PC-3 (cell line): ENCODE measurements around the gene CFAP210. TPM values are rescaled to one million over a fixed set of nuclear protein-coding genes. Genes with fewer than 3 reads are reported as not detected.

Experiments
- ATAC-seq: fragments of 200-7000 bp; cut with Tn5 transposase; 2 replicates; pipeline ENCODE4 v1.9.1; 2020; ENCODE audit warnings: mild to moderate bottlenecking, moderate library complexity
- BruUV-seq: library from RNA; stranded (reverse); fragments of 400-500 nt; replicated peaks from 2 replicates; lab custom pipeline; 2021; lab: Mats Ljungman, UMichigan
- CTCF ChIA-PET: fragments of 300-600 bp; sonication (Branson Sonifier 250); formaldehyde crosslinking; loops from one replicate; lab custom pipeline; 2022; ENCODE audit warnings: antibody characterized with exemption; lab: Charles Lee
- POLR2A ChIA-PET: fragments of 300-600 bp; sonication (Branson Sonifier 250); formaldehyde crosslinking; loops from one replicate; lab custom pipeline; 2022; ENCODE audit warnings: antibody characterized with exemption; ENCODE audit not compliant: unreplicated experiment; lab: Charles Lee
- DNase-seq: peaks from one replicate; pipeline ENCODE4 v3.0.0-alpha.2; 2015
- H2AFZ ChIP-seq: fragments of 300-600 bp; sonication (generic); 2 replicates; pipeline ENCODE4 v1.6.0; 2016; ENCODE audit warnings: antibody characterized with exemption, low read length
- H3F3A ChIP-seq: fragments of 300-600 bp; sonication (generic); one replicate; pipeline ENCODE4 v1.6.0; 2017; ENCODE audit warnings: antibody characterized with exemption, low read length, control low read depth, mild to moderate bottlenecking; ENCODE audit not compliant: unreplicated experiment
- H3K27ac ChIP-seq: fragments of 300-600 bp; sonication (generic); 2 replicates; pipeline ENCODE4 v1.5.1; 2016; ENCODE audit warnings: mild to moderate bottlenecking, low read length
- H3K27me3 ChIP-seq: fragments of 300-600 bp; sonication (generic); 2 replicates; pipeline ENCODE4 v1.6.1; 2016; ENCODE audit warnings: low read length, mixed read lengths
- H3K36me3 ChIP-seq: fragments of 300-600 bp; sonication (generic); 2 replicates; pipeline ENCODE4 v1.6.1; 2016; ENCODE audit warnings: low read depth, mixed run types, low read length, mixed read lengths
- H3K4me1 ChIP-seq: fragments of 300-600 bp; sonication (generic); 2 replicates; pipeline ENCODE4 v1.5.1; 2016; ENCODE audit warnings: low read length; ENCODE audit not compliant: insufficient read depth
- H3K4me2 ChIP-seq: fragments of 300-600 bp; sonication (generic); 2 replicates; pipeline ENCODE4 v1.6.0; 2016; ENCODE audit warnings: low read length
- H3K4me3 ChIP-seq: fragments of 300-600 bp; sonication (generic); 2 replicates; pipeline ENCODE4 v1.5.1; 2016; ENCODE audit warnings: mild to moderate bottlenecking, low read length, mixed read lengths
- H3K79me2 ChIP-seq: fragments of 300-600 bp; sonication (generic); 2 replicates; pipeline ENCODE4 v1.6.1; 2017; ENCODE audit warnings: low read length, mixed read lengths
- H3K9ac ChIP-seq: fragments of 300-600 bp; sonication (generic); 2 replicates; pipeline ENCODE4 v1.6.0; 2016; ENCODE audit warnings: mild to moderate bottlenecking, low read length
- H3K9me2 ChIP-seq: fragments of 300-600 bp; sonication (generic); replicated peaks from 2 replicates; pipeline ENCODE4 v1.6.1; 2016; ENCODE audit warnings: mixed run types, low read length, mixed read lengths
- H3K9me3 ChIP-seq: fragments of 300-600 bp; sonication (generic); 2 replicates; pipeline ENCODE4 v1.6.1; 2016; ENCODE audit warnings: low read length, mixed read lengths
- H4K20me1 ChIP-seq: fragments of 300-600 bp; sonication (generic); 2 replicates; pipeline ENCODE4 v1.6.1; 2016; ENCODE audit warnings: low read length, mixed read lengths
- CTCF ChIP-seq: fragments of 300-600 bp; sonication (generic); conservative IDR thresholded peaks from 2 replicates; pipeline ENCODE4 v1.5.1; 2017; ENCODE audit warnings: antibody characterized with exemption, low read depth, mild to moderate bottlenecking, low read length
- EZH2 ChIP-seq: fragments of 300-600 bp; sonication (generic); IDR thresholded peaks from one replicate; pipeline ENCODE4 v1.6.1; 2017; ENCODE audit warnings: antibody characterized with exemption, mild to moderate bottlenecking, low read length; ENCODE audit not compliant: unreplicated experiment
- EZH2phosphoT487 ChIP-seq: fragments of 300-600 bp; sonication (generic); IDR thresholded peaks from 2 replicates; pipeline ENCODE4 v1.6.1; 2018; ENCODE audit warnings: mild to moderate bottlenecking, antibody characterized with exemption, low read length, borderline replicate concordance
- intact Hi-C: fragments of 100-400 bp; cut with micrococcal nuclease; formaldehyde crosslinking; loops from 2 replicates; pipeline ENCODE4 v1.9.0; 2023
- total RNA-seq: library from RNA; depleted of rRNA; stranded (reverse); fragments of >200 nt; gene quantifications from 2 replicates; pipeline ENCODE4 v1.2.3, GENCODE V29; 2014

CFAP210 gene
- total RNA-seq, 1 experiment from 2014 or later: not detected

DNA sequence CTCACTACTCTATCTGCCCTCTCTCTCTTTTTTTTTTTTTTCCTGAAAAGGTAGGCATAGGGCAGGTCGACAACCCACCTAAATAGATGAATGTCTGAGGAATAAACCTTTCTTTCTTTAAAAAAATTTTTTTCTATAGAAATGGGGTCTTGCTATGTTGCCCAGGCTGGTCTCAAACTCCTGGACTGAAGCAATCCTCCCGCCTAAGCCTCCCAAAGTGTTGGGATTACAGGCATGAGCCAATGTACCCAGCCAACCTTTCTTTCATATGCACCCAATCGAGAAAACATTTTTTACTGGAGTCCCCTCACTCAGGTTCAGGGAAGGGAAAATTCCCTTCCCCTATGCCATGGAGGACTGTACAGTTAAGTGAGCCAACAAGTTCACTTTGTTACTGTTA, 31.0 kb downstream of the CFAP210 start:
- no peak for TF ChIP-seq EZH2phosphoT487
- TF ChIP-seq EZH2: no peak
- no peak for TF ChIP-seq CTCF
- H3K79me2 ChIP-seq: no peaks in the 10 kb centered on the region
- CTCF ChIA-PET: no interaction called here

GRCh38 chr2:169662744-169663143, 31.5 kb downstream of the CFAP210 start:
- DNase-seq: no peak
- Histone ChIP-seq H3K9me3 (no peaks in the 10 kb centered on the region), H3K9ac (no peak overlapping the region), H3K36me3 (no peaks in the 10 kb centered on the region), H4K20me1 (no peaks in the 10 kb centered on the region), H3K4me3 (no peak overlapping the region), H3K4me2 (no peak overlapping the region), H3K79me2 (no peaks in the 10 kb centered on the region), H3K27me3 (no peaks in the 10 kb centered on the region), H3K4me1 (no peaks in the 10 kb centered on the region), H3K27ac (no peak overlapping the region), H3K9me2 (no peaks in the 10 kb centered on the region; the same call in 1 of the 2 replicates), H2AFZ (no peak overlapping the region), H3F3A (no peaks in the 10 kb centered on the region)
- no peak for ATAC-seq
- no peak for TF ChIP-seq EZH2
- TF ChIP-seq CTCF: no peak
- TF ChIP-seq EZH2phosphoT487: no peak
- ChIA-PET POLR2A (no interaction called here), CTCF (no interaction called here)
- BruUV-seq: no TSS peak
- intact Hi-C loops: no loop called here

More for the DNA sequence above, 31.0 kb downstream of the CFAP210 start:
- Histone ChIP-seq H3K27ac (no peak overlapping the region), H4K20me1 (no peaks in the 10 kb centered on the region), H3K4me2 (no peak overlapping the region), H3K9me2 (no peaks in the 10 kb centered on the region; the same call in 1 of the 2 replicates), H3K9me3 (no peaks in the 10 kb centered on the region), H3K4me1 (no peaks in the 10 kb centered on the region), H2AFZ (no peak overlapping the region), H3K36me3 (no peaks in the 10 kb centered on the region), H3K4me3 (no peak overlapping the region), H3K9ac (no peak overlapping the region), H3K27me3 (no peaks in the 10 kb centered on the region), H3F3A (no peaks in the 10 kb centered on the region)
- POLR2A ChIA-PET: no interaction called here
- ATAC-seq (no peak), DNase-seq (no peak)
- intact Hi-C loops: no loop called here
- BruUV-seq: no TSS peak

- no peaks in the 10 kb centered on the region for H3K4me1 ChIP-seq
- POLR2A ChIA-PET: no interaction called here
- H2AFZ ChIP-seq: no peak overlapping the region
- H3K79me2 ChIP-seq: no peaks in the 10 kb centered on the region
- H3F3A ChIP-seq: no peaks in the 10 kb centered on the region
- ATAC-seq (no peak), DNase-seq (no peak)
- no peaks in the 10 kb centered on the region for H4K20me1 ChIP-seq
- BruUV-seq: no TSS peak
- intact Hi-C loops: no loop called here
- no peak overlapping the region for H3K27ac ChIP-seq
- H3K9me3 ChIP-seq: no peaks in the 10 kb centered on the region
- no peaks in the 10 kb centered on the region for H3K36me3 ChIP-seq
- H3K4me3 ChIP-seq: no peak overlapping the region
- H3K4me2 ChIP-seq: no peak overlapping the region
- TF ChIP-seq EZH2 (no peak), EZH2phosphoT487 (no peak), CTCF (no peak)
- H3K9me2 ChIP-seq: no peaks in the 10 kb centered on the region; the same call in 1 of the 2 replicates
- CTCF ChIA-PET: no interaction called here
- no peak overlapping the region for H3K9ac ChIP-seq
- no peaks in the 10 kb centered on the region for H3K27me3 ChIP-seq
These were observed 32.9 kb downstream of the CFAP210 start for GRCh38 chr2:169661265-169661664.
